Skeletal muscle tissue (tissue), 4 donors: ENCODE data around the gene MGST3. TPM values are rescaled to one million over a fixed set of nuclear protein-coding genes. Genes with fewer than 3 reads are reported as not detected.
"Not testable (repeated sequence)": the region's sequence is repeated elsewhere in the genome, so short reads cannot be mapped to it uniquely, and the experiment has no call there.

Experiments used
- H3K27ac ChIP-seq: one replicate; pipeline ENCODE4 v1.7.0; 2013; ENCODE audit warnings: mild to moderate bottlenecking, low read depth, low read length, inconsistent platforms
- H3K27me3 ChIP-seq, 3 donors: one replicate each; pipeline ENCODE4 v1.7.0; 2013; ENCODE audit warnings: low read length in 3 of 3; ENCODE audit not compliant: control insufficient read depth in 3 of 3, insufficient read depth in 3 of 3
- H3K36me3 ChIP-seq, 3 donors: one replicate each; pipeline ENCODE4 v1.7.0; 2013; ENCODE audit warnings: low read length in 3 of 3; ENCODE audit not compliant: control insufficient read depth in 3 of 3, insufficient read depth in 3 of 3
- H3K4me1 ChIP-seq, 3 donors: one replicate each; pipeline ENCODE4 v1.7.0; 2013; ENCODE audit warnings: low read length in 3 of 3, mild to moderate bottlenecking in 3 of 3; ENCODE audit not compliant: control insufficient read depth in 3 of 3, insufficient read depth in 3 of 3
- H3K4me3 ChIP-seq, 3 donors: one replicate each; pipeline ENCODE4 v1.7.0; 2013; ENCODE audit warnings: low read length in 3 of 3
- H3K9ac ChIP-seq, 3 donors: one replicate each; pipeline ENCODE4 v1.7.0; 2013; ENCODE audit warnings: low read length in 3 of 3, mild to moderate bottlenecking in 3 of 3, moderate library complexity in 2 of 3, low read depth in 1 of 3
- H3K9me3 ChIP-seq, 3 donors: one replicate each; pipeline ENCODE4 v1.7.0; 2013; ENCODE audit warnings: low read length in 3 of 3; ENCODE audit not compliant: control insufficient read depth in 3 of 3
- total RNA-seq: library from RNA; depleted of rRNA; stranded (reverse); fragments of >200 nt; gene quantifications from one replicate; pipeline ENCODE4 v1.2.3, GENCODE V29; 2014
- donor health status: Osteomylitis.

The MGST3 gene
- total RNA-seq, 1 donor from 2014 or later: 170 TPM

DNA sequence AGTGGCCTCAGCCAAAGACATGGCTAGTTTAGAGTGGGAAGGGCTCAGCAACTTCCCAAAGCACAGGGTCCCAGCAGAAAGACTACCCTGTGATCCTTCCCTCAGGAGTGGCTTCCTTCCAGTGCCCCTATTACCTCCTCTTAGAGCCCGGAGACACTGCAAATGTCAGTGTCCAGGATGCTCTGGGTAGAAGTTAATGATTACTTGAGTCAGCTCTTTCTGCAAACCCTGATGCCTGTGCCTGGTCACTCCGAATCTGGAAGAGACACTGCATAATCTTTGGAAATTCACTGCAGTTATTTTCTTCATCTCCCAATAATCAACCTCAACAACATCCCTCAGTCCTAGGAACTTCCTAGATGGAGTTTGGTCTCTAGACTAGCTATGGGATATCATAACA, 27.2 kb upstream of the MGST3 start:
- H3K36me3 ChIP-seq: no peaks in the 10 kb centered on the region
- no peaks in the 10 kb centered on the region for H3K9me3 ChIP-seq
- H3K27me3 ChIP-seq: no peaks in the 10 kb centered on the region
- no peak overlapping the region for H3K4me3 ChIP-seq
- no peak overlapping the region for H3K27ac ChIP-seq
- no peak overlapping the region for H3K9ac ChIP-seq
- peaks cover 3 to 8% (median 4%) of the 10 kb centered on the region in 3 donors for H3K4me1 ChIP-seq

DNA sequence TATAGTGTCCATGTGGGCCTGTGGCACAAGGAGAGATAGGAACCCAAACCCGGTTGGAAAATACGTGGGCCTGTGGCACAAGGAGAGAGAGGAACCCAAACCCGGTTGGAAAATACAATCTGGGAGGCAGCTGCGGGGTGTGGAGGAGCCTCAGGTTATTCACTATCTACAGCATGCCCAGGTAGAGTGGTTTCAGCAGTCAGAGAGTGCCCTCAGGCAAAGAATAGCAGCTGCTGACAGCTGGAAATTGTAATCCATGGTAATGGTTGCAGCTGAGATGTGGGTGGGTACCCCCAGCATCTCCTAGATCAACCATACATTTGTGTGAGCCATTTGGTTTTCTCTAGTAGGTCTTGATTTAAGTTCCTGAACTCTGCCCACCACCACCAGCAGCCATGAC, 25.8 kb upstream of the MGST3 start:
- Histone ChIP-seq H3K27me3 (no peaks in the 10 kb centered on the region), H3K9ac (no peak overlapping the region), H3K4me3 (no peak overlapping the region), H3K36me3 (no peaks in the 10 kb centered on the region), H3K27ac (no peak overlapping the region), H3K9me3 (no peaks in the 10 kb centered on the region), H3K4me1 (peaks cover 3 to 7% (median 4%) of the 10 kb centered on the region in 3 donors)

GRCh38 chr1:165606676-165607075, 24.4 kb upstream of the MGST3 start:
- not testable (repeated sequence) for H3K36me3 ChIP-seq, H3K27ac ChIP-seq, H3K9ac ChIP-seq, H3K27me3 ChIP-seq, H3K9me3 ChIP-seq, H3K4me1 ChIP-seq, H3K4me3 ChIP-seq

- no peaks in the 10 kb centered on the region for H3K9me3 ChIP-seq
- H3K4me1 ChIP-seq: no peaks in the 10 kb centered on the region
- H3K27ac ChIP-seq: no peak overlapping the region
- no peaks in the 10 kb centered on the region for H3K27me3 ChIP-seq
- H3K9ac ChIP-seq: no peak overlapping the region
- no peak overlapping the region for H3K4me3 ChIP-seq
- H3K36me3 ChIP-seq: no peaks in the 10 kb centered on the region
Measured at GRCh38 chr1:165610866-165611265, 20.2 kb upstream of the MGST3 start.

DNA sequence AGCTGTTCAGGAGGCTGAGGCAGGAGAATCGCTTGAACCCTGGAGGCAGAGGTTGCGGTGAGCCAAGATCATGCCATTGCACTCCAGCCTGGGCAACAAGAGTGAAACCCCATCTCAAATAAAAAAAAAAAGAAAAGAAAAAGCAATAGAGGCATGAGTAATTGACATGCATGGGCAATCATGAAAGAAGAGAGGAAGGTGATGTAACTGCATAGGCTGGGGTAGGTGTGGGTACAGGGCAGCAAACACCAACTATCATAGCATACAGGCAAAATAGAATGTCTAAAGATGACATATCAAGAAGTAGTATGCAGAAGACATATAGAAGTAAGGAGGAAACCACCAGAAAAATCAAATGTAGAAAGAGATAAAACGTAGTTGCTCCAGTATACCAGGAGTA, 19.0 kb upstream of the MGST3 start:
- no peak overlapping the region for H3K4me3 ChIP-seq
- no peak overlapping the region for H3K27ac ChIP-seq
- no peaks in the 10 kb centered on the region for H3K36me3 ChIP-seq
- no peaks in the 10 kb centered on the region for H3K27me3 ChIP-seq
- no peak overlapping the region for H3K9ac ChIP-seq
- H3K9me3 ChIP-seq: no peaks in the 10 kb centered on the region
- H3K4me1 ChIP-seq: no peaks in the 10 kb centered on the region

DNA sequence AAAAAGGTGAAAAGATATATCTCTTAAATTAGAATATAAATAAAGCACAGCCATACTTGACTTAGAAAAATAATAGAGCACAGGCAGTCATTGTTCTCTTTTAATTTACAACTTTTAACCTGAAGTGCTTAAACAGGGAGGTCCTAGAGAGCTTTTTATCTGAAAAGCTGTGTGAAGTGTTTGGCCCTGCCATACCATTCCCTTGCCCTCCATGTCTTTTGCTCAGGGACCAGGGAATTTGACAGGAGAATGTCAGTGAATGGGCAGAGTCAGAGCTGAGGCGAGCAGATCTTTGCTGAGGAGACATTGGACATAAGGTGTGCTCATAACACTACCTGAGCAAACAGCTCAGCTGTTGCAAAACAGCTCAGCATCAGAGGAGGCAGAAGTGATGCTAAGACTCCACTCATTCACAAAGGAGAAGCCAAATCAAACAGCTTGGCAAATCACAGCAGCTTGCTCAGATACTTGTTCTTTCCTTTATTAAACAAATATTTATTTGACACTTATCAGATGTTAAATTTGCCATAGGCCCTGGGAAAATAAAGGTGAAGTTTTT, 14.9 kb upstream of the MGST3 start:
- Histone ChIP-seq H3K27me3 (no peaks in the 10 kb centered on the region), H3K4me1 (no peaks in the 10 kb centered on the region), H3K9ac (no peak overlapping the region)

DNA sequence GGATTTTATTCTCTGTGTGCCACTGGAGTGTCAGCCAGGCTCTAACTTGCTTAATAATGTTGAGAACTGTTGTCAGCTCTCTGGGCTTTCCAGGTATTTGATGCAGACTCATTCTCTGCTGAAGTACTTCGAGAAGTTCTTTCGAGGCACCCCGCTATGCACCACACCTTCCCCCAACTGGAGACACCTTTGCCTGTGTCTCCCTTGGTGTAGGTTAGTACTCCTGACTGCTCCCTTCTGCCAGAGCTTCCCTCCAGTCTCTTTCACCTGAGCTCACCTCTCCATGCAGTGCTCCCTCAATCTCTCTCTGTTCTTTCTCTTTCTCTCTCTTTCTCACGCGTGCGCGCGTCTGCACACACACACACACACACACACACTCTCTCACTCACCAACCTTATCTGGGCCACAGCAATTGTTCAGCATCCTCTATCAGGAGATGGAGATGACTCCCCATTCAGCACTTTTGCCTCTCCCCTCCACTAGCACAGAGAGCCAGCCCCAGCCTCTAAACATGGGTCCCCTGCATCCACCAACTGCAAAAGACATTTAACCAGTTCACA, 14.0 kb upstream of the MGST3 start:
- H3K9me3 ChIP-seq: no peaks in the 10 kb centered on the region
- H3K27me3 ChIP-seq: no peaks in the 10 kb centered on the region
- no peaks in the 10 kb centered on the region for H3K4me1 ChIP-seq
- H3K36me3 ChIP-seq: no peaks in the 10 kb centered on the region
- H3K27ac ChIP-seq: no peak overlapping the region
- no peak overlapping the region for H3K4me3 ChIP-seq
- no peak overlapping the region for H3K9ac ChIP-seq

More for the DNA sequence above, 14.9 kb upstream of the MGST3 start:
- Histone ChIP-seq H3K36me3 (no peaks in the 10 kb centered on the region), H3K9me3 (no peaks in the 10 kb centered on the region), H3K27ac (no peak overlapping the region), H3K4me3 (no peak overlapping the region)

- no peaks in the 10 kb centered on the region for H3K36me3 ChIP-seq
- no peak overlapping the region for H3K4me3 ChIP-seq
- no peak overlapping the region for H3K27ac ChIP-seq
- H3K9ac ChIP-seq: no peak overlapping the region
- no peaks in the 10 kb centered on the region for H3K9me3 ChIP-seq
- H3K4me1 ChIP-seq: no peaks in the 10 kb centered on the region
- H3K27me3 ChIP-seq: no peaks in the 10 kb centered on the region
Measured at GRCh38 chr1:165619647-165620151, 11.3 kb upstream of the MGST3 start.

- H3K36me3 ChIP-seq: no peaks in the 10 kb centered on the region
Measured at GRCh38 chr1:165623624-165624023, 7.4 kb upstream of the MGST3 start.

DNA sequence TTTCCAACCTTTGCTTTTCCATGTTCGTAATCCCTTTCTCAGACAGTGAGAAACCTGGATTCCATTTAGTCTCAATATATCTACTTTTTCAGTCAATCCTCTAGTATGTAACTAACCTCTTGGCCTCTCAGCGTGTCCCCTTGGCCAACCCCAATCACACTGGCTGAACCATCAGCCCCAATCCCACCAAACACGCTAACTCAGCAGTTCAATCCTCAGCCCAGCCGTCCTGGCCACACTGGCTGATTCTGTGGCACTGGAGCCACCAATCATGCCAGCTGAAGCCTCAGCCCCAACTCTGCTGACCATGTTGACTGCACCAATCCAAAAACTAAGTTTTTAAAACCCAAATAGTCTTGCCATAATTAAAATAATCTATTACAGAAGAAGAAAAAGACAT, 6.6 kb upstream of the MGST3 start:
- H3K4me3 ChIP-seq: no peak overlapping the region
- no peaks in the 10 kb centered on the region for H3K4me1 ChIP-seq
- H3K9me3 ChIP-seq: no peaks in the 10 kb centered on the region
- no peaks in the 10 kb centered on the region for H3K36me3 ChIP-seq
- H3K9ac ChIP-seq: no peak overlapping the region
- H3K27ac ChIP-seq: no peak overlapping the region
- H3K27me3 ChIP-seq: no peaks in the 10 kb centered on the region

More at GRCh38 chr1:165623624-165624023, 7.4 kb upstream of the MGST3 start:
- Histone ChIP-seq H3K27me3 (no peaks in the 10 kb centered on the region), H3K4me3 (no peak overlapping the region), H3K4me1 (no peaks in the 10 kb centered on the region), H3K9ac (no peak overlapping the region), H3K27ac (no peak overlapping the region), H3K9me3 (no peaks in the 10 kb centered on the region)
